SW480 (cell line): Measurements from ENCODE around the gene KLF15.

Experiments
- DNase-seq: peaks from one replicate; pipeline ENCODE4 v3.0.0-alpha.2; 2016; ENCODE audit warnings: low spot score

Gene KLF15

DNA sequence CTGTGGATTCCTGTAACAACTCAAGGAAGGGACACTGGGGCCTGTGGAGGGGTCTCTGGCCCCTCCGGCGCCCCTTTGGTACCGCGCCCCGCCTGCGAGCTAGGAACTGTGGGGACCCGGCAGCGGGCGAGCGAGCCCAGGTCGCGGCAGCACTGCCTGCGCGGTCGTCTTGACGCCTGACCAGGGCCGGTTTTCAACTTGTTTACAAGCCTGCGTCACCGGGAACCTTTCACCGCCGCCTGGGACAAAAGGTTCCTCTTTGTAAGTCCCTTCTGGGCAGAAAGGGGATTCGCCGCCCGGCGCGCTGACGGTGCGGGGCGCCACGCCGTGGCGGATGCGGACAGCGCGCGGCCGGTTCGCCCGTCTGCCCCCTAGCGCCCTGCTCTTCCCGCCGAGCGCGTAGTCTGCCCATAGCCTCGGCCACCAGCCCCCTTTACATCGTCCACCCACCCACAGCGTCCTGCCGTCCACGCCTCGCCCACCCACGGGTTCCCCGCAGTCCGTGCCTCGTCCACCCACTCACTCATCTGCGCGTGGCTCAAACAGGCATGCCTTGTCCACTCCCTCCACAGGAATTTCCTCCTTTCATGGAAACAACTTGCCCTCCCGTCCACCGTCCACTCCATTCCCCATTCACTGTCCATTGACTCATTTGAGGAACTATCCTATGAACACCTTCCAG, 32.0 kb upstream of the KLF15 start:
- DNase-seq, result peak; percentile 89

DNA sequence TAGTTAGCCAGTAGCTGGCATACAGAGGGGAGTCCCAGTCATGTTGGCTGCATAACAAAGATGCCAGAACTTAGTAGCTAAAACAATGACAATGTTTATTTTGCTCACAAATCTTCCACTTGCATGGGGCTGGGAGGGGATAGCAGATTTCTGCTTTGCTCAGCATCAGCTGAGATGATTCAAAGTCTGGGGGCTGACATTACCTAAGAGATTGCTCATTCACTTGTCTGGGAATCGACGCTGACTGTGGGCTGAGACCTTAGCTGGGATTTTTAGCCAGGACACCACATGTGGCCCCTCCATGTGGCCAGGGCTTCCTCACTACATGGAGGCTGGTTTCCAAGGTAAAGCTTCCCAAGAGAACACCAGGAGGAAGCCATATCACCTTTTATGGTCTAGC, 24.8 kb upstream of the KLF15 start:
- DNase-seq, result no peak

DNA sequence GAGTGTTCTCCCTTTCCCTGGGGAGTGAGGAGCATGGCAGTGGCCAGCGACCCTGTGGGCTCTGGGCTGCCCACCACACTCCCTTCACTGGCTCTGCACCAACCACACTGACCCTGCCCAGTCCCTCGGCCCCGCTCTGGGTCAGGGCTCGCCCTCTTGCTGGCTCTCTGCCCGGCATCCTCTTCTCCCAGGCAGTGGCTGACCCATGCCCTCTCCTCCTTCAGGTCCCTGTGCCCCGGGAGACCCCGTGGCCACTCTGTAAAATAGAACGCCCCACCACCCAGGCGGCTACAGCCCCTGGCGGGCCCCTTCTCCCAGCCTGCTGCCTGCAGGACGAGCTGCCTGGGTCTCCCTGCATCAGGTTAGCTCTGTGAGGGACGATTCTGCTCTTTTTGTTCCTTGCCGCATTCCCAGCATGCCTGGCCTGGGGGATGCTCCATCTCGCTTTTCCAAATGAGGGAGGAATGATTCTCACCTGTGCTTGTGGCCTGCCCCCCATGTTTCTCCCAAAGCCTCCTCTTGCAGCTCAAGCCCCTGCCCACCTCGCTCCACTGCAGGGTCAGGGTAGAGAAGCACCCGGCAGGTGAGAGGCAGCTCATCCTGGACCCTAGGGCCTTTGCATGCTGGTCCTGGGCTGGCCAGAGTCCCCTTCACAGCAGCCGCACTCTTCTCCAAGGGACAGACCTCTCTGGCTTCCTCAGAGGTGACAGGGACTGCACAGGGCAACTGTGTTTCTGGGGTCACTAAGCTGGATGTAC, 23.0 kb upstream of the KLF15 start:
- no peak for DNase-seq

DNA sequence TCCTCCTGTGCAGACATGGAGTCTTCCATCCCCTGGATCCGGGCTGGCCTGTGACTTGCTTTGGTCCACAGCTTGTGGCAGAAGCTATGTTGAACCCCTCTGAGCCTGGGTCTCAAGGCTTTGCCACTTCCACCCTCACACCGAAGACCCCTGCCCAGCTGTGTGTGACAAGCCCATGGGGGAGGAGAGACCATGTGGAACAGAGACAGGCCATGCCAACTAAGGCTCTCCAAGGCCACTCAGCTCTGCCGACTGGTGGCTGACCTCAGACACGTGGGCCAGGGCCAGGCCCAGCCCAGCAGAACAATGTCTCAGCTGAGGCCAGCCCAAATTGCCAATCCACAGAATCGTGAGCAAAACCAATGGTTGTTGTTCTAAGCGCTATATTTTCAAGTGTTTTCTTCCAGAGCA, 21.1 kb upstream of the KLF15 start:
- DNase-seq, result no peak

DNA sequence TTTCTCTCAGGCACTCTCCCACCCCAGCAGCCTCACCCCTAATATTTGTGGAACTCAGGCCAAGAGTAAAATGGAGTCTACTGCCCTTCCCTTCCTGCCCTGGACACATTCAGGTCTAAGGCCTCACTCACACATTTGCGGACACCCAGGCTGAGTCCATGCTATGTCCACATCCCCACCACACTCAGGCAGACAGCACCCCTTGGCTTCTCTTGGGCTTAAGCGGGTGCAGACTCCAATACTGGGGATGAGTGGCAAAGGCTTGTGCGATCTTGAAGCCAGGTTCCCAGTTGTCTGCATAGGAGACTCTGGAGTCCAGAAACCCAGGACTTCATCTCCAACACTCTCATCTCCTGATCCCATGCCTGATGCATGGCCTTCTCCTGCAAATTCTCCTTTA, 20.0 kb upstream of the KLF15 start:
- DNase-seq, result no peak

DNA sequence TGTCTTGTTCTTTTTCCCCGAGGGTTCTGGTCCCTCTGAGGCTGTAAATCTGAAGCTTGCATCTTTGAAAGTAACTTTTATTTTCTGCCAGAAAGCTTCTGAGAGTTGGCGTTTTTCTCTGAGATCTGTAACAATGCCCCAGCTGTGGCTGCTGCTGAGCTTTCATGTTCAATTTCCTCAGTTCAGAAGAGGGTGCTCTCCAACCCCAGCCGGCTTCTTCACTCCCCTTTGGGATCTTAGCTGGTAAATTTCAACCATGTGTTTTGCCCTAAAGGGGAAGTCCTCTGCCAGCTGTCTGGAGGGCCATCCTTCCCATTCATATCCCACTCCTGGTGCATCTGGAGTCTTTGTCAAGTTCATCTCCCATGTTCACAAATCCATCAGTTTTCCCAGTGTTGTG, 19.2 kb upstream of the KLF15 start:
- DNase-seq, result no peak

DNA sequence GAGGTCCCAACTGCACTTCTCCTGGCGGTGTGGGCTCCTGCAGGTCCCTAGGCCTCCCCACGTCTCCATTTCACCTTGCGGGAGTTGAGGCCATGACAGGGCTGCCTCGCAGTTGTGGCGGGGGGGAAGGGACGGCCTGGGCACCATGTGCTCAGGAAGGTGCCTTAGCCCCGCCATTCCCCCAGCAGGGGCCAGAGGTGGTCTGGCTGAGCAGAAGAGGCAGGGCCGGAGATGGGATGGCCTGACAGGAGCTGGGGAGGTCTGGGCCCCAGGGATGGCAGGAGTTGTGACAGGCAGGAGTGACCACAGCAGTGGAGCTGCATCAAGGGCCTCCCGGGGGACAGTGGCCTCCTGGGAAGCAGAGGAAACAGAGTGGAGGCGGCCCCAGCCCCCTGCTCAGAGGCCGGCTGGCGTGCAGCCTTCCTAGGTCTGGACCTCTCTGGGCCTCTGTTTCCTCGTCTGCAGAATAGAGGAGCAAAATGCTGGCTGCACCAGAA, 18.7 kb upstream of the KLF15 start:
- DNase-seq, result no peak

DNA sequence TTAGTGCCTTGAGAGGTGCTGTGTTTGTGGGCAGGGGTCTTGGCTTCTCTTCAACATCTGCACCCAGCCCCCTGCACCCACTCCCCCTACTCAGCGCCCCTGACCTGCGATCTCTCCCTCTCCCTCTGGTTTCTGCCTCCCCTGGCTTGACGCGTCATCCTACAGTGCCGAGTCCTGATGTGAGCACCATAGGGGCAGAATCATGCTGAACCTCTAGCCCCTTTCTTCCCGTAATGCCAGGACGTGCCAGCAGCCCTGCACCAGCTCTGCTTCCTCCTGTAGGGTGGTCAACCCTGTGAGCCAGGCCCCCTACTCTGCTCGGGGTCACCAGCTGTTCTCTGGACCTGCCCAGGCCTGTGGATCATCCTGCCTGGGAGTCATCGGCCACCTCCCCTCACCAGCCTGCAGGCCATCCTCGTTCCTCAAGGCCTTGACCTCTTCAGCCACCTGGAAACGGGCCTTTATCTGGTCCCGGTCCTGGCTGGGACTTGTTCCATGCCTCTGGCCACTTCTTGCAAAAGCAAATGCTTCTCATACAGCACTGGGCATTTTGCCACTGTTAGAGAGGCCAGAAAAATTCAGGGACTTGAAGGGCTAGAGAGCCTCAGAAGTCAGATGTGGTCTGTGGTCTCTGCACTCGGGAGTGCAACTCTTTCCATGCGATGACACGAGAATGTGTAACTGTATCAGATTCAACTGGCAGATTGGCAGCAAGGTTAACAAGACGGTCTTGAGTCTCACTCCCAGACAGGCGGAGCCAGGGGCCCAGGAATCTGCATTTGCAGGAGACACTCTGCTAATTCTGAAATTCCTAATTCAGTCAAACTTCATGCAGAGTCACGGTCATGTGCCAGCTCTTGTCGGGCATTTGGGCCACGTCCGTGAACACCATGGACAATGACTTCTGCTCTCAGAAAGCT, 16.7 kb upstream of the KLF15 start:
- DNase-seq, result no peak

DNA sequence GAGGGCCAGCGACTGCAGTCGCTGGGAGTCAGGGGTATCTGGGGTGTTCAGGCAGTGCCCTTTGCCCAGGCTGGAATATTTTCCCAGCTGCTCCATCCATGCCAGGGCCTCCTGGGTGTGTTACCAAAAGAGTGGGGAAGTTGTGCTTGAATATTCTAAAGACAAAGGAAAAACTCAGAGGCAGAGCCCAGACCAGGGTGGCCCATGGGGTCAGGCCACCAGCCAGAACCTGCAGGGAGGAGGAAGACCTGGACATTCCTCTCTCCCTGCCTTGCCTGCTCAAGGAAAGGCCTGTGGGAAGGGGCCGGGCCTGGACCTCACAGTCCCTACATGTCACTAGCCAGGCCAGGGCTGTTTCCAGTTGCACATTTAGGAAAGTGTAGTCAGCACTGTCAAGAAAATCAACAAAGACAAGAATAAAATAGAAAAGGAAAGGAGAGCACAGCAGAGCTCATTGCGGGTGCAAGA, 16.0 kb upstream of the KLF15 start:
- no peak for DNase-seq

DNA sequence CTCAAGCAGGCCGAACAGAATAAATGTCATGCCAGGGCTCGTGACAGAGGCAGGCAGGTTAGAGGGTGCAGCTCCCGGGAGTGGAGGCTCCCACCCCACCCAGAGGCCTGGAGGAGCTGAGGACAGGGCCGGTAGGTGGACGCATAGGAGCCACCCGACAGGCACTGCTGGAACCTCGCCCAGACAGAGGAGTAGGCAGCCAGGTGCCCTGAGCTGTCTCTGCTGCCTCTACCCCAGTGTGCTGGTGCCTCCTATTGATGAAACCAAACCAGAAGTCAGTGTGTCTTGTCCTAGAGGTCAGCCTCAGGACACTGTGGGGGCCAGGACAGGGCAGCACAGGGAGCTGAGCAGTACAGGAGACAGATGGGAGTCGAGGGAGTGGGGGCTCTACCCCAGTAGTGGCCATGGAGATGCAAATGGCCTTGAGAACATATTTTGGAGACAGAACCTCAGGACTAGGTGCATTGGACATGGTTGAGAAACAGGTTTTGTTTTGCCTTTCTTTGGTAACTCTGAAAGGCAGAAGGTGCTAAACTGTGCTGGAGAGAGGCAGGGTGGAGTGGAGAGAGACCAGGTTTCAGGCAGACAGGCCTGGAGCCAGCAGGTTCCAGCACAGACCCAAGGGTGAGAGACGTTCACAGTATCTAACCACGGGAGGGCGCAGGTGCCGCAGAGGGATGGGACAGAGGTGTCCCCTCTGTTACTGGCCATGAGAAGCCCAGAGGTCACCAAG, 15.4 kb upstream of the KLF15 start:
- DNase-seq, result no peak

DNA sequence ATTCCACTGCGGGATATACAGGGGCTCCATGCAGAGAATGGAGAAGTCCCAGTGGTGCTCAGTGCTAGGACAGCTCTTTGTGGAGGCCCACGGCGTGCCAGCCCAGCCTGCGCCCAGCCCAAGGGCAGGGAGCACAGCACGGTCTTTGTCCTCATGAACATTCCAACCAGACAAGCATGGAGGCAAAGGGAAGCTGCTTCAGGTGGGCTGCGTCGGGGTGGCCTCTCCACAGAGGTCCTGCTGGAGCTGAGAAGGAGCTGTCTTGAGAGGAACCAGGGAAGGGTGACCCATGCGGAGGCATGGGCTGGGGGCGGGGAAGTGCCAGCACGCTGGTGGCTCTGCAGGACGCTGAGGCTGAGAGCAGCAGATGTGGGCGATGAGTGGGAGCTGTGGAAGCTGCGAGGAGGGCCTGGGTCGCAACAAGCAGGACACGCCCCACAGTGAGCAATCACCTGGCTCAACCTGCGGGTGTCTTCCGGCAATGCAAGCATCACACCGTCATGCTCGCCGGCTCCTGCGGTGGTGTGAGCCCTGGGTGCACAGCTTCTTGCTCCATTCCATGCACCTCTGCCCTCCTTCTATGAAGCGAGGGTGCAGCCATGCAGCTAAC, 14.0 kb upstream of the KLF15 start:
- no peak for DNase-seq

DNA sequence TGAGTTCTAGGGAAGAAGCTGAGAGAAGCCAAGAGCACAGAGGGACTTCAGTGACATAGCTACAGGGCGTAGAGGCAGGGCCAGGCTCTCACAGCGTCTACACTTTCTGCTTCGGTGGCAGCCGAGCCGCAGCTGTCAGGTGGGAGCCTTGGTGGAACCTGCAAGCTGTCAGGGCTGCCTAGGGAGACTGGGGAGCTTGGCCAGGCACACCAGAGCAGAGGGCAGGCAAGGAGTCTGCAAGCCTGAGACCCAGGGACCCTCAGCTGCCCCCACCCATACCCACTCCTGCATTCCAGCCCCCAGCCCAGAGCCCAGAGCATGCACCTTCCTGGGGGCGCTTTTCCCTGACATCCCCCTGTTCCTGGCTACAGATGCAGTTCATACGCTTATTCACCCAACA, 13.4 kb upstream of the KLF15 start:
- no peak for DNase-seq

DNA sequence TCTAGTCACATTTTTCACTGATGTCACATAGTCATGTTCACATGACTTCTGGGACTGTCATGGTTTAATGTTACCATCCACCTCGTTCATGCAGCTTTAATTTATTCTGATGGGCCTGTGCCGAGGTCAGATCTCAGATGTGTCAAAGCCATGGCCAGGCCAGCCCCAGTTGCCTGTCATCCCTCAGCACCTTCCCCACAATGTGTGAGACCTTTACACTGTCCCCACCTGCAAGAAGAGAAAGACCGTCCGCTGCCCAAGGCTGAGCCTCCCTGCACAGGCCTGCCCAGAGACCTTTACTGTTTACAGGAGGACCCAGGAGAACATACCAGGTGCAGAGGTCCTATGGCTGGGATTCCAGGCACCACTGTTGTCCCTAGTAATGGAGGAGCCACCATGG, 12.8 kb upstream of the KLF15 start:
- no peak for DNase-seq

DNA sequence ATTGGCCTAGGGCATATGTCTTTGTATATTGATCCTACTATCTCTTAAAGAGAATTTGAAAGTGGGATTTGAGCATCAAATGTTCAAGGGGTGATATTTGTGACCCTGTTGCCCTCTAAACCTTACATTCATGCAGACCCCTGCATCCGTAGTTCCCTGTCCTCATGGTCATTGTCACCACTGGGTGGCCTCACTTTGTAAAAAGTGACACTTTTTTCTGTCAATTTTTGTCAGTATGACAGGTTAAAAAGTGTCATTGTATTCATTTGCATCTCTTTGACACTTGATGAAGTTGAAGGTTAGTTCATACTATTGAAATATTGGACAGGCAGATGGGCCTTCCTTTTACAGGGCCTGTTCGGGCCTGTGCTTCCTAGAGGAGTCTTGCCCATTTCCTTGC, 12.3 kb upstream of the KLF15 start:
- no peak for DNase-seq

DNA sequence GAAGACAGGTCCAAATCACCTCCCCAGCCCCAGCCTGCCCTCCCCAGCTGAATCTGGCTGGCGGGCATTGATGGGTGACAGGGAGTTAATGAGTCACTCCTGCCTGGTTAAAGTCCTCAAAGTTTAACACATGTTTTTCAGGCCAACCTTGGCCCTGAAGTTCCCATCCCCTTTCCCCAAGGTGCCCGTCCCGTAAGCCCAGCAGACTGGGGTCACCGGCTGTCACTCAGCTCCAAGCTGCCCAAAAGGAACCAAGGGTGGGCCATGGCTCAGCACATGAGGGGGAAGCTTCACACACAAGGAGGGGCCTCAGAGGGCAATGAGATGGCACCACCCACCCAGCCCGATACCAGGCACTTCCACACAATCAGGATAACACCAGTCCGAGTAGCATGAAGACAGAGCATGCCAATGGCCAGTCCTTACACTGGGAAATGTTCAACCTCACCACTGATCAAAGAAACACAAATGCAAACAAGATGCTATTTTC, 10.2 kb upstream of the KLF15 start:
- no peak for DNase-seq

DNA sequence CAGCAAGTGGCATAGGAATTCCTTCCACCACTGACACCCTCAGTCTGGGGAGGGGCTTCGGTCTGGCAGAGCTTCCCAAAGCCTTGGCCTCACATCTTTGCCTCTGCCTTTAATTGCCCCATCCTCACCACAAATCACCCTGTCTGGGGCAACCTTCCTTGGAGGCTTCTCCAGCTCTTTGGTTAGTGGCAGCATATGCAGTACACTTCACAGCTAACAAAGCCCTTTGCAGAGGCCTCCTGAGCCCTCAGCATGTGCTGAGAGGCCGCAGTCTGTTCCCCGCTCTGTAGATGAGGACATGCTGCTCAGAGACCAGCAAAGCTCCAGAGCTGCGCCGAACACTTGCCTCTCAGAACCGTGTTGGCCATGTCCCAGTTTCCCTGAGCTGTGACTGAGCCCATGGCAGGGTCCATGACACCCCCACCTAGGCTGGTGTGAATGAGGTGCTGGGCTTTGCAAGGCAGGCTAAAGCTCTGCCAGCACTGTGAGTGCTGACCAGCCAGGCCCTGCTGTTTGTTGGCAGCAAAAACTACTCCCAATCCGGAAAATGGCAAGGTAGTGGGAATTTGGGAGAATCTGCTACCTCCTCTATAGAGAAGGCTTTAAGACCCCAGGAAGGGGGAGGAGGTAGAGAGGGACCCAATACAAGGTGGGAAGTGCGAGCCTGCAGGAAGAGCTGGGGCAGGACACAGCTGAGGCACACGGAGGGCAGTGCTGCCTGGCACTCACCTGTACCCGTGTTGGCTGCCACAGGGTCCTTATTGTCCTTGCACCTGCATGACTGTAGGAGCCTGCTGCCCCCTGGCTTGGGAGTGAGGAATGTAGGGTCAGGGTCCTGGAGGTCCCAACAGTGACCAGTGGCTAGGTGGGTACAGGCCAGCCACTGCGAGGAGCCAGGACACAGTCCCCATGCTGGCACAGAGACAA, 8.4 kb upstream of the KLF15 start:
- no peak for DNase-seq

DNA sequence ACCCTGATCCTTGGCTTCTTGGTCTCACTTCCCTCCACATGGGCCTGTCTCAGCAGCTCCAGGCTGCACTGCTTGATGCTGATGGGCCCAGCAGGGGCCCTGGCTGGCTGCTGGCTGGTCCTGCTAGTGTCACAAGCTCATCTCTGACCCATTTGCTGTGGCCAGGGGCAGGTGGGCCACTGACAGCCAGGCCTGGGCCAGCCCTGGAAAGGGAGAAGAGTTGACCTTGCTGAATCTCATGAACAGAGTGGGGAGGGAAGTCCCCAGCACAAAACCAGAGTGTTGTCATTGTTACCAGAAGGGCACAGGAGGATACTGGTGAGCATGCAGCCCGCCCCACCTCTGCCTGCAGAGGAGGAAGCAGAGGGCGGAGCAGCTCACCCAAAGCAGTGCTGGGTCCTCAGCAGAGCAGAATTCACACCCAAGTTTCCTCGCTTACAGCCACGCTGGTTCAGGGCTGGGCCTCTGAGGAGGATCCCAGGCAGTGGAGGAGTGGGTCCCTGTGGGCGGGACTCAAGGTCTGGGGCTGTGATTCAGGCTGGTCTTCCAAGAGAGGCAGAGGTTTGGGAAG, 7.6 kb upstream of the KLF15 start:
- DNase-seq, result no peak

DNA sequence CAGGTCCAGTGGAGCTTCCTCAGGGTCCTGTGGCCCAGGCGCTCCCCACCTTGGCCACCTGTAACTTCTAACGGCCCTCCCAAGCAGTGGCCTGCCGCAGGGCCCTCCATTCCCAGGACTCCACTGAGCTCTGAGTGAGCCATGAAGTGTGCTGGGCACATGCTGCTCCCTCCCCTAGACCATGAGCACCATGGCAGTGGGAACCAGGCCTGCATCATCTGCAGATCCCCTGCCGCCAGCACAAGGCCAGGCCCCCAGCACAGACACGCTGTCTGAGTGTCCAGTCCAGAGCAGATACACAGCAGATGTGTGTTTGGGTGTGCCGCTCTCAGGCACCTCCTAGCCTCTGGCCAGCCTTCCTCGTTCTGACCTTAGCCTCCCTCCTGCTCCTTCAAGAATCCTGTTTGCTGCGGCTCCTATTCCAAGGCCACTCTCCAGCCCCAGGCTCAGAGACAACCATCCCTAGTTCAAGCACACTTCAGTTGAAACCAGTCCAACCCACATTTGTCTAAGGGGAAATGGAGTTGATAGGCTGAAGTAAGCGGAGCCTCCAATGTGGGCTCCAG, 7.0 kb upstream of the KLF15 start:
- no peak for DNase-seq

DNA sequence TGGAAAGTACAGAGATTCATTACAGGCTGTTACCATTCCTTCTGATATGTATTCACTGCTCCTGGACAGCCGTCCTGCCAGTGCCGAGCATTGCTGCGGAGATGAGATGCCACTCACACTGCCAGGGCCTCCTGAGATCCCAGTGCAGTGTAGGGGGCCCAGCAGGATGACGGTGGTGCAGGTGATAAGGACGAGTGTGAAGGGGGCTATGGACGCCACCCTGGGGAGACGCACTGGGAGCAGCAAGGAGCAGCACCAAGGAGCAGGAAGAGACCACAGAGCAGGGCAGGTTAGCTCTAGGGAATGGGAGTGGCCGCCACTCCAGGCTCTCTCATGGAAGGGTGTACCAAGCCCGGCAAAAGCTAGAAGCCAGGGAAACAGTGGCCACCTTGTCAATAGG, 4.0 kb upstream of the KLF15 start:
- DNase-seq, result no peak

DNA sequence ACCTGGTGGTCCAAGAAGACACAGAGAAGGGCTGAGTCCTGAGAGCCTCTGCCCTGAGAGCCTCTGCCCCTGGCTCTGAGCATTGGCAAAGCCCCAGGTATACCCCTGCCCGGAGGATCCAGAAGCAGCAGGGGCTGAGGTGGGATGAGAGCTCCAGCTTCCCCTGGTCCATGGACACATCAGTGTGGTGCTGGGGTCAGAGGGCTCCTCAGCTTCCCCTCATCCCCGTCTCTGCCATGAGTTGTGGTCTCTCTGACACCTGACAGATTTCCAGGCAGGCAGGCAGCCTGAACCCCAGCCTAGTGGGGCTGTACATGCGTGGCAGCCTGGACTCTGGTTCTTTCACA, 3.5 kb upstream of the KLF15 start:
- DNase-seq, result no peak
